PC-3 (cell line): ENCODE results near the gene CMBL. TPM values are rescaled to one million over a fixed set of nuclear protein-coding genes. Genes with fewer than 3 reads are reported as not detected.
A peak's percentile ranks its signal among the peaks of the same experiment; 100 is the strongest.

ENCODE experiments used
- ATAC-seq: fragments of 200-7000 bp; cut with Tn5 transposase; 2 replicates; pipeline ENCODE4 v1.9.1; 2020; ENCODE audit warnings: mild to moderate bottlenecking, moderate library complexity
- BruUV-seq: library from RNA; stranded (reverse); fragments of 400-500 nt; replicated peaks from 2 replicates; lab custom pipeline; 2021; lab: Mats Ljungman, UMichigan
- CTCF ChIA-PET: fragments of 300-600 bp; sonication (Branson Sonifier 250); formaldehyde crosslinking; loops from one replicate; lab custom pipeline; 2022; ENCODE audit warnings: antibody characterized with exemption; lab: Charles Lee
- POLR2A ChIA-PET: fragments of 300-600 bp; sonication (Branson Sonifier 250); formaldehyde crosslinking; loops from one replicate; lab custom pipeline; 2022; ENCODE audit warnings: antibody characterized with exemption; ENCODE audit not compliant: unreplicated experiment; lab: Charles Lee
- DNase-seq: peaks from one replicate; pipeline ENCODE4 v3.0.0-alpha.2; 2015
- H2AFZ ChIP-seq: fragments of 300-600 bp; sonication (generic); 2 replicates; pipeline ENCODE4 v1.6.0; 2016; ENCODE audit warnings: antibody characterized with exemption, low read length
- H3F3A ChIP-seq: fragments of 300-600 bp; sonication (generic); one replicate; pipeline ENCODE4 v1.6.0; 2017; ENCODE audit warnings: antibody characterized with exemption, low read length, control low read depth, mild to moderate bottlenecking; ENCODE audit not compliant: unreplicated experiment
- H3K27ac ChIP-seq: fragments of 300-600 bp; sonication (generic); 2 replicates; pipeline ENCODE4 v1.5.1; 2016; ENCODE audit warnings: mild to moderate bottlenecking, low read length
- H3K27me3 ChIP-seq: fragments of 300-600 bp; sonication (generic); 2 replicates; pipeline ENCODE4 v1.6.1; 2016; ENCODE audit warnings: low read length, mixed read lengths
- H3K36me3 ChIP-seq: fragments of 300-600 bp; sonication (generic); 2 replicates; pipeline ENCODE4 v1.6.1; 2016; ENCODE audit warnings: low read depth, mixed run types, low read length, mixed read lengths
- H3K4me1 ChIP-seq: fragments of 300-600 bp; sonication (generic); 2 replicates; pipeline ENCODE4 v1.5.1; 2016; ENCODE audit warnings: low read length; ENCODE audit not compliant: insufficient read depth
- H3K4me2 ChIP-seq: fragments of 300-600 bp; sonication (generic); 2 replicates; pipeline ENCODE4 v1.6.0; 2016; ENCODE audit warnings: low read length
- H3K4me3 ChIP-seq: fragments of 300-600 bp; sonication (generic); 2 replicates; pipeline ENCODE4 v1.5.1; 2016; ENCODE audit warnings: mild to moderate bottlenecking, low read length, mixed read lengths
- H3K79me2 ChIP-seq: fragments of 300-600 bp; sonication (generic); 2 replicates; pipeline ENCODE4 v1.6.1; 2017; ENCODE audit warnings: low read length, mixed read lengths
- H3K9ac ChIP-seq: fragments of 300-600 bp; sonication (generic); 2 replicates; pipeline ENCODE4 v1.6.0; 2016; ENCODE audit warnings: mild to moderate bottlenecking, low read length
- H3K9me2 ChIP-seq: fragments of 300-600 bp; sonication (generic); replicated peaks from 2 replicates; pipeline ENCODE4 v1.6.1; 2016; ENCODE audit warnings: mixed run types, low read length, mixed read lengths
- H3K9me3 ChIP-seq: fragments of 300-600 bp; sonication (generic); 2 replicates; pipeline ENCODE4 v1.6.1; 2016; ENCODE audit warnings: low read length, mixed read lengths
- H4K20me1 ChIP-seq: fragments of 300-600 bp; sonication (generic); 2 replicates; pipeline ENCODE4 v1.6.1; 2016; ENCODE audit warnings: low read length, mixed read lengths
- EZH2 ChIP-seq: fragments of 300-600 bp; sonication (generic); IDR thresholded peaks from one replicate; pipeline ENCODE4 v1.6.1; 2017; ENCODE audit warnings: antibody characterized with exemption, mild to moderate bottlenecking, low read length; ENCODE audit not compliant: unreplicated experiment
- EZH2phosphoT487 ChIP-seq: fragments of 300-600 bp; sonication (generic); IDR thresholded peaks from 2 replicates; pipeline ENCODE4 v1.6.1; 2018; ENCODE audit warnings: mild to moderate bottlenecking, antibody characterized with exemption, low read length, borderline replicate concordance
- intact Hi-C: fragments of 100-400 bp; cut with micrococcal nuclease; formaldehyde crosslinking; loops from 2 replicates; pipeline ENCODE4 v1.9.0; 2023
- total RNA-seq: library from RNA; depleted of rRNA; stranded (reverse); fragments of >200 nt; gene quantifications from 2 replicates; pipeline ENCODE4 v1.2.3, GENCODE V29; 2014
- TF ChIP-seq, protein P1 (sequence below): fragments of 300-600 bp; sonication (generic); conservative IDR thresholded peaks from 2 replicates; pipeline ENCODE4 v1.5.1; 2017; ENCODE audit warnings: antibody characterized with exemption, low read depth, mild to moderate bottlenecking, low read length

Gene CMBL
- total RNA-seq, 1 experiment from 2014 or later: 35.7 TPM

DNA sequence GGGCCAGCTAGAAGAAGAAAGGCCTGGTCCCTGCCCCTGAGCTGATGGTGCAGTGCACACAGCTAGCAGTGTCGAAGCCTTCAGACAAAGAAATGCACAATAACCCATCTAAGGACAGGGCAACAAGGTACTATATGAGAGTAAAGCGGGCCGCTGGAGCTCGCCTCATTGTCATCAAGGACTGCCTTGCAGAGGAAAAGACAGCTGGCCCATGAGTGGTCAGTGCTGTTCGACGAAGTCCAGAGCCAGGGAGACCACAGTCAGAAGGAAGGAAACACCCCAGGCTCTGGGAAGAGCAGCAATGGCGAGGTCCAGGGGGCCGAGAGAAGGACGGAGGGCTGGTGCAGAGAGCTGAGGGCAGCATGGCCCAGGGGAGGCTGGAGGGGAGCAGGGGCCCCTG is 75.3 kb downstream of the CMBL start:
- Histone ChIP-seq H3K9me2 (no peaks in the 10 kb centered on the region), H3K79me2 (no peaks in the 10 kb centered on the region), H4K20me1 (no peaks in the 10 kb centered on the region), H3K27me3 (no peaks in the 10 kb centered on the region), H3K27ac (no peak overlapping the region), H3K4me1 (peaks cover 21% of the 10 kb centered on the region), H3K4me2 (no peak overlapping the region), H3K36me3 (peaks cover 7% of the 10 kb centered on the region), H3F3A (no peaks in the 10 kb centered on the region), H3K9ac (no peak overlapping the region), H2AFZ (no peak overlapping the region), H3K4me3 (no peak overlapping the region), H3K9me3 (no peaks in the 10 kb centered on the region)
- ATAC-seq (no peak), DNase-seq (no peak)
- TF ChIP-seq EZH2phosphoT487 (no peak), EZH2 (no peak)
- TF ChIP-seq, protein P1, sequence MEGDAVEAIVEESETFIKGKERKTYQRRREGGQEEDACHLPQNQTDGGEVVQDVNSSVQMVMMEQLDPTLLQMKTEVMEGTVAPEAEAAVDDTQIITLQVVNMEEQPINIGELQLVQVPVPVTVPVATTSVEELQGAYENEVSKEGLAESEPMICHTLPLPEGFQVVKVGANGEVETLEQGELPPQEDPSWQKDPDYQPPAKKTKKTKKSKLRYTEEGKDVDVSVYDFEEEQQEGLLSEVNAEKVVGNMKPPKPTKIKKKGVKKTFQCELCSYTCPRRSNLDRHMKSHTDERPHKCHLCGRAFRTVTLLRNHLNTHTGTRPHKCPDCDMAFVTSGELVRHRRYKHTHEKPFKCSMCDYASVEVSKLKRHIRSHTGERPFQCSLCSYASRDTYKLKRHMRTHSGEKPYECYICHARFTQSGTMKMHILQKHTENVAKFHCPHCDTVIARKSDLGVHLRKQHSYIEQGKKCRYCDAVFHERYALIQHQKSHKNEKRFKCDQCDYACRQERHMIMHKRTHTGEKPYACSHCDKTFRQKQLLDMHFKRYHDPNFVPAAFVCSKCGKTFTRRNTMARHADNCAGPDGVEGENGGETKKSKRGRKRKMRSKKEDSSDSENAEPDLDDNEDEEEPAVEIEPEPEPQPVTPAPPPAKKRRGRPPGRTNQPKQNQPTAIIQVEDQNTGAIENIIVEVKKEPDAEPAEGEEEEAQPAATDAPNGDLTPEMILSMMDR: no peak
- ChIA-PET POLR2A (no interaction called here), CTCF (no interaction called here)
- intact Hi-C loops: loop anchor here (10.0 kb wide), 1 partner anchor 688 kb away; the partner anchor contains the start of gene SEMA5A
- no TSS peak for BruUV-seq

DNA sequence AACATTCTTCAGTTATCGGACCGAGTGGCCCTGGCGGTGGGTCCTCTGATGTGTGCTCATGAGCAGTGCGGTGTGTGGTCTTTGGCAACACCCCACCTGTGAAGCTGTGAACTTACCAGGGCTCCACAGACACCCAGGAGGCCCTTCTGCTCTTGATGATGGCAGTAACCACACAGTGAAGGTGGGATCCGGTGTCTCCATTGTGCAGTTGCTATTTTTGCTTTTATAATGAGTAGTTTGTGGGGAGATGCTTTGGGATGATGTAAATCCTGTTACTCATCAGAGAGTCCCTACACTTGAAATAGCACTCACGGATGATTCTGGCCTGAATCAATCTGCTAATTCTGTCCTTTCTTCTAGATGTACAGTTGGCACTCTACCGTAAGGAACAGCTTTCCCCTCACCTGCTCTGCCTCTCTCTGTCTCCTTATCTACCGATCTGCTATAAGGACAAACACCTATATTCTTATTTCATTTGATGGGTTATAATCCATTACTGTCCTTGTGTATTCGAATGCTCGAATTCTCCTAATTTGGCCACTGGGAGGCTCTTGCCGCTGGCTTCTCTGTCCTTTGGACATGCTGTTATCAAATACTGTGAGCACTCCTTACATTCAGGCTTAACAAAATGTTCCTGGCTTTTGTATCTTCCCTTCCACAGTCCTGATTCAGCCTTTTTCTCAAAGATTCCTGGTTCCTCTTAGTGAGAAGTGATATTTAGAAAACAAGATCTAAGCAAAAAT is 78.2 kb downstream of the CMBL start:
- ChIA-PET POLR2A (no interaction called here), CTCF (no interaction called here)
- peak; percentile 47 for DNase-seq
- no peaks in the 10 kb centered on the region for H4K20me1 ChIP-seq
- H2AFZ ChIP-seq: no peak overlapping the region
- 0 out of 2 replicates have a peak overlapping the region, but pooled peaks have one; percentile 2 for H3K9ac ChIP-seq
- H3K9me3 ChIP-seq: no peaks in the 10 kb centered on the region
- H3K27ac ChIP-seq: peak overlapping the region; percentile 64
- intact Hi-C loops: loop anchor here (10.0 kb wide), 1 partner anchor 685 kb away; the partner anchor contains the start of gene SEMA5A
- no peaks in the 10 kb centered on the region for H3K9me2 ChIP-seq
- peaks cover 16% of the 10 kb centered on the region for H3K4me1 ChIP-seq
- BruUV-seq: no TSS peak
- H3K4me2 ChIP-seq: no peak overlapping the region
- no peaks in the 10 kb centered on the region for H3F3A ChIP-seq
- H3K79me2 ChIP-seq: no peaks in the 10 kb centered on the region
- no peaks in the 10 kb centered on the region for H3K27me3 ChIP-seq
- TF ChIP-seq, protein P1: peak; percentile 57
- TF ChIP-seq EZH2phosphoT487: no peak
- peak; percentile 37 for ATAC-seq
- peaks cover under 1% of the 10 kb centered on the region; the same call in 1 of the 2 replicates for H3K36me3 ChIP-seq
- H3K4me3 ChIP-seq: no peak overlapping the region

DNA sequence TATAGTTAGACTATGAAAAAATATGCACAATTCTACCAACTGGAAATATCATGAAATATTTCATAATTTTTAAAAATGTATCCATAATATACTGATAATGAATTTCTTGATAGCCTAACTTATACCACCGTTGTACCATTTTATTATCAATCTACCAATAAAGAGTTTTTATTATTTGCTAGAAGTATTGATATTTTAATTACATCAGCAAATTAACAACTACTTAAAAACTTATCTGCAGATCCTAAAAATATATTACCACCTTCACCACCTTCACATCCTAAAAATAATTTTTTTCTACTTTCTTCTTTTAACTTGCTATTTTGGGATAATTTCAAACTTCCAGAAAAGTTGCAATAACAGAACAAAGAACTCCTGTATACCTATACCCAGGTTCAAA is 79.4 kb downstream of the CMBL start:
- CTCF ChIA-PET: no interaction called here

More for the DNA sequence above, 79.4 kb downstream of the CMBL start:
- H3K9me2 ChIP-seq: no peaks in the 10 kb centered on the region
- no peak overlapping the region for H3K27ac ChIP-seq
- no peaks in the 10 kb centered on the region for H3K27me3 ChIP-seq
- intact Hi-C loops: no loop called here
- no peaks in the 10 kb centered on the region for H3K79me2 ChIP-seq
- no peaks in the 10 kb centered on the region for H3K36me3 ChIP-seq
- H3K9ac ChIP-seq: no peak overlapping the region
- no peak overlapping the region for H2AFZ ChIP-seq
- DNase-seq (no peak), ATAC-seq (no peak)
- no peaks in the 10 kb centered on the region for H4K20me1 ChIP-seq
- H3K4me3 ChIP-seq: no peak overlapping the region
- peaks cover 10% of the 10 kb centered on the region for H3K4me1 ChIP-seq
- BruUV-seq: no TSS peak
- H3F3A ChIP-seq: no peaks in the 10 kb centered on the region
- TF ChIP-seq EZH2phosphoT487 (no peak), EZH2 (no peak)
- TF ChIP-seq, protein P1: no peak
- no peaks in the 10 kb centered on the region for H3K9me3 ChIP-seq
- POLR2A ChIA-PET: no interaction called here
- H3K4me2 ChIP-seq: no peak overlapping the region
